Endodermal cell (in vitro differentiated cells): ENCODE data around the gene SPDYE3. TPM values are rescaled to one million over a fixed set of nuclear protein-coding genes. Genes with fewer than 3 reads are reported as not detected.

ENCODE experiments used
- DNase-seq: peaks from one replicate; pipeline ENCODE4 v3.0.0-alpha.2; 2017
- H3K27ac ChIP-seq: 2 replicates; pipeline ENCODE4 v1.5.1; 2013; ENCODE audit warnings: mild to moderate bottlenecking, low read depth, low read length, moderate library complexity
- H3K27me3 ChIP-seq: 2 replicates; pipeline ENCODE4 v1.6.1; 2013; ENCODE audit warnings: mild to moderate bottlenecking, low read length, moderate library complexity; ENCODE audit not compliant: insufficient read depth, control insufficient read depth, poor library complexity, severe bottlenecking
- H3K36me3 ChIP-seq: 2 replicates; pipeline ENCODE4 v1.7.0; 2013; ENCODE audit warnings: mild to moderate bottlenecking, low read length, moderate library complexity; ENCODE audit not compliant: control insufficient read depth, insufficient read depth
- H3K4me1 ChIP-seq: one replicate; pipeline ENCODE4 v1.7.0; 2013; ENCODE audit warnings: low read length; ENCODE audit not compliant: control insufficient read depth, insufficient read depth
- H3K4me3 ChIP-seq: 2 replicates; pipeline ENCODE4 v1.5.1; 2013; ENCODE audit warnings: mild to moderate bottlenecking, low read length, moderate library complexity
- H3K9ac ChIP-seq: 2 replicates; pipeline ENCODE4 v1.6.1; 2013; ENCODE audit warnings: mild to moderate bottlenecking, low read length, moderate library complexity; ENCODE audit not compliant: poor library complexity, severe bottlenecking; ENCODE audit errors: extremely low read depth
- H3K9me3 ChIP-seq: 2 replicates; pipeline ENCODE4 v1.6.1; 2013; ENCODE audit warnings: mild to moderate bottlenecking, low read length, moderate library complexity; ENCODE audit not compliant: control insufficient read depth
- H3K27ac Mint-ChIP-seq: 2 replicates; pipeline ENCODE4 v1.8.0; 2020; ENCODE audit warnings: mixed read lengths
- H3K27me3 Mint-ChIP-seq: 2 replicates; pipeline ENCODE4 v1.8.0; 2021; ENCODE audit warnings: mild to moderate bottlenecking, mixed read lengths; ENCODE audit not compliant: insufficient read depth
- H3K36me3 Mint-ChIP-seq: 2 replicates; pipeline ENCODE4 v1.8.0; 2020; ENCODE audit warnings: low read depth, mixed read lengths
- H3K4me1 Mint-ChIP-seq: 2 replicates; pipeline ENCODE4 v1.8.0; 2020; ENCODE audit warnings: mixed read lengths
- H3K4me3 Mint-ChIP-seq: 2 replicates; pipeline ENCODE4 v1.8.0; 2020; ENCODE audit warnings: mild to moderate bottlenecking, moderate library complexity, mixed read lengths
- H3K9me3 Mint-ChIP-seq: 2 replicates; pipeline ENCODE4 v1.8.0; 2020; ENCODE audit warnings: mild to moderate bottlenecking, mixed read lengths
- CTCF ChIP-seq: fragments of 200-600 bp; sonication (generic); conservative IDR thresholded peaks from 2 replicates; pipeline ENCODE4 v1.5.0; 2021; ENCODE audit warnings: antibody characterized with exemption, mild to moderate bottlenecking
- WGBS, 2 experiments: methylation state at CpG; one replicate each; pipeline versions ENCODE4 v1.1.5 to v1.1.7; 2013; ENCODE audit warnings: missing lambda C conversion rate in 2 of 2, mixed read lengths in 1 of 2; ENCODE audit not compliant: insufficient coverage in 1 of 2, insufficient read length in 1 of 2; 5-methylcytosine and 5-hydroxymethylcytosine counted together
- total RNA-seq, 2 donors: library from RNA; stranded (reverse); fragmentation: NEBNext Ultra II Directional in 1 of 2; extraction: Animal tissue kit (Norgen Biotek cat#: 25700) in 1 of 2; gene quantifications; 2 replicates in 1 of 2; 3 replicates in 1 of 2; pipeline ENCODE4 v1.2.1, GENCODE V29; 2021

Gene SPDYE3
- total RNA-seq, 2 donors from 2014 or later, result not detected

GRCh38 chr7:100366411-100367250, 59.1 kb downstream of the SPDYE3 start:
- peaks cover 50% of the 10 kb centered on the region for H3K36me3 Mint-ChIP-seq
- no peak overlapping the region for H3K4me3 Mint-ChIP-seq
- no peak overlapping the region for H3K9ac ChIP-seq
- H3K4me3 ChIP-seq, result no peak overlapping the region
- 94 to 96% methylated on average over 12 to 16 of the region's 16 CpGs for WGBS, 2 experiments
- no peaks in the 10 kb centered on the region for H3K9me3 Mint-ChIP-seq
- no peak for TF ChIP-seq CTCF
- peak overlapping the region; percentile 68 for H3K27ac Mint-ChIP-seq
- H3K27ac ChIP-seq, result no peak overlapping the region
- peaks cover 38% of the 10 kb centered on the region for H3K36me3 ChIP-seq
- DNase-seq, result no peak
- H3K9me3 ChIP-seq, result no peaks in the 10 kb centered on the region
- H3K4me1 Mint-ChIP-seq, result peaks cover 5% of the 10 kb centered on the region
- no peaks in the 10 kb centered on the region for H3K27me3 Mint-ChIP-seq
- H3K4me1 ChIP-seq, result no peaks in the 10 kb centered on the region
- H3K27me3 ChIP-seq, result no peaks in the 10 kb centered on the region

GRCh38 chr7:100367251-100367620, 59.7 kb downstream of the SPDYE3 start:
- Mint-ChIP-seq H3K9me3 (no peaks in the 10 kb centered on the region), H3K27ac (no peak overlapping the region), H3K4me1 (peaks cover 5% of the 10 kb centered on the region), H3K4me3 (no peak overlapping the region), H3K36me3 (peaks cover 44% of the 10 kb centered on the region), H3K27me3 (no peaks in the 10 kb centered on the region)
- peaks cover 32% of the 10 kb centered on the region for H3K36me3 ChIP-seq
- no peak overlapping the region for H3K9ac ChIP-seq
- H3K4me1 ChIP-seq, result no peaks in the 10 kb centered on the region
- TF ChIP-seq CTCF, result no peak
- H3K4me3 ChIP-seq, result no peak overlapping the region
- 92 to 95% methylated on average over 6 to 8 of the region's 8 CpGs for whole genome bisulfite sequencing, 2 experiments
- no peak overlapping the region for H3K27ac ChIP-seq
- H3K27me3 ChIP-seq, result no peaks in the 10 kb centered on the region
- DNase-seq, result no peak
- H3K9me3 ChIP-seq, result no peaks in the 10 kb centered on the region

GRCh38 chr7:100367676-100368613, 60.4 kb downstream of the SPDYE3 start:
- Histone ChIP-seq H3K27ac (no peak overlapping the region), H3K4me1 (no peaks in the 10 kb centered on the region), H3K9me3 (no peaks in the 10 kb centered on the region), H3K9ac (no peak overlapping the region), H3K4me3 (no peak overlapping the region), H3K36me3 (peaks cover 25% of the 10 kb centered on the region), H3K27me3 (no peaks in the 10 kb centered on the region)
- H3K4me1 Mint-ChIP-seq, result peaks cover 5% of the 10 kb centered on the region
- WGBS, 2 experiments, result 93% methylated on average over 10 to 12 of the region's 12 CpGs
- no peak for DNase-seq
- H3K9me3 Mint-ChIP-seq, result no peaks in the 10 kb centered on the region
- no peaks in the 10 kb centered on the region for H3K27me3 Mint-ChIP-seq
- H3K36me3 Mint-ChIP-seq, result peaks cover 37% of the 10 kb centered on the region
- no peak overlapping the region for H3K4me3 Mint-ChIP-seq
- H3K27ac Mint-ChIP-seq, result no peak overlapping the region
- TF ChIP-seq CTCF, result no peak
